Dermis microvascular lymphatic vessel endothelial cell (primary cell): ENCODE data around the gene AGFG1. TPM values are rescaled to one million over a fixed set of nuclear protein-coding genes. Genes with fewer than 3 reads are reported as not detected.
A peak's percentile ranks its signal among the peaks of the same experiment; 100 is the strongest.
"Not testable (repeated sequence)": the region's sequence is repeated elsewhere in the genome, so short reads cannot be mapped to it uniquely, and the experiment has no call there.

Experiments used
- DNase-seq, 2 donors: peaks; one replicate each; pipeline versions ENCODE4 v3.0.0 to v3.0.0-alpha.2; 2010; ENCODE audit warnings: low read depth in 2 of 2
- total RNA-seq: library from RNA; depleted of rRNA; stranded (reverse); fragments of >200 nt; gene quantifications from 2 replicates; pipeline ENCODE4 v1.2.1, GENCODE V29; 2014

The AGFG1 gene
- total RNA-seq, 1 donor from 2014 or later, result 32.5 TPM

- no peak for DNase-seq
Observed at GRCh38 chr2:227534714-227535113, 62.8 kb downstream of the AGFG1 start.

GRCh38 chr2:227536445-227536844 lies 64.5 kb downstream of the AGFG1 start:
- DNase-seq, result peak in 1 of 2 donors; percentile 17

GRCh38 chr2:227539465-227539956 lies 67.6 kb downstream of the AGFG1 start:
- no peak for DNase-seq

GRCh38 chr2:227540352-227540751 lies 68.4 kb downstream of the AGFG1 start:
- DNase-seq, result not testable (repeated sequence)

GRCh38 chr2:227545990-227546389 lies 74.0 kb downstream of the AGFG1 start:
- DNase-seq, result no peak

GRCh38 chr2:227551836-227552235 lies 79.9 kb downstream of the AGFG1 start:
- no peak for DNase-seq

- no peak for DNase-seq
Observed at GRCh38 chr2:227562581-227562980, 90.6 kb downstream of the AGFG1 start.

GRCh38 chr2:227565080-227565479 lies 93.1 kb downstream of the AGFG1 start:
- no peak for DNase-seq

- DNase-seq, result no peak
Observed at GRCh38 chr2:227566012-227566411, 94.1 kb downstream of the AGFG1 start.

GRCh38 chr2:227568852-227569169 lies 96.9 kb downstream of the AGFG1 start:
- no peak for DNase-seq

GRCh38 chr2:227570615-227571014 lies 98.7 kb downstream of the AGFG1 start:
- DNase-seq, result no peak

- DNase-seq, result peak in 1 of 2 donors; percentile 60
Observed at GRCh38 chr2:227576110-227576509, 104.2 kb downstream of the AGFG1 start.

- DNase-seq, result no peak
Observed at GRCh38 chr2:227576812-227577211, 104.9 kb downstream of the AGFG1 start.

- no peak for DNase-seq
Observed at GRCh38 chr2:227577555-227577954, 105.6 kb downstream of the AGFG1 start.

GRCh38 chr2:227578642-227579041 lies 106.7 kb downstream of the AGFG1 start:
- no peak for DNase-seq

- DNase-seq, result no peak
Observed at GRCh38 chr2:227579791-227580190, 107.8 kb downstream of the AGFG1 start.

GRCh38 chr2:227582369-227582768 lies 110.4 kb downstream of the AGFG1 start:
- no peak for DNase-seq

GRCh38 chr2:227592694-227593387 lies 120.9 kb downstream of the AGFG1 start:
- DNase-seq, result no peak

- DNase-seq, result no peak
Observed at GRCh38 chr2:227595797-227596196, 123.8 kb downstream of the AGFG1 start.

- no peak for DNase-seq
Observed at GRCh38 chr2:227597036-227597435, 125.1 kb downstream of the AGFG1 start.

GRCh38 chr2:227597998-227598397 lies 126.0 kb downstream of the AGFG1 start:
- DNase-seq, result no peak

GRCh38 chr2:227598835-227599503 lies 127.0 kb downstream of the AGFG1 start, which contains the start of gene SCYGR2:
TSS of gene SCYGR2 (plus strand) at chr2:227598893. CDS start at chr2:227598893, 0 bp downstream.
- not testable (repeated sequence) for DNase-seq

GRCh38 chr2:227602358-227602757 lies 130.4 kb downstream of the AGFG1 start:
- DNase-seq, result no peak
